Stimulated activated naive CD8-positive, alpha-beta T cell treated with anti-CD3 and anti-CD28 coated beads, Interleukin-15, amount 100 ng/mL, for 72 hours (primary cell): Measurements from ENCODE around the gene CCDC6.

ENCODE experiments used
- ATAC-seq: fragments of 150-1000 bp; cut with Tn5 transposase; 2 replicates; pipeline ENCODE4 v1.10.0; 2021; ENCODE audit warnings: mild to moderate bottlenecking, moderate library complexity
- DNase-seq, 2 donors: peaks; one replicate each; pipeline ENCODE4 v3.0.0; 2021 to 2022
- H3K27ac Mint-ChIP-seq, 2 donors: one replicate each; pipeline ENCODE4 v1.8.0; 2022; ENCODE audit warnings: mild to moderate bottlenecking in 2 of 2, mixed read lengths in 2 of 2, moderate library complexity in 2 of 2
- H3K27me3 Mint-ChIP-seq: one replicate; pipeline ENCODE4 v1.8.0; 2022; ENCODE audit warnings: mixed read lengths
- H3K4me1 Mint-ChIP-seq: one replicate; pipeline ENCODE4 v1.8.0; 2022; ENCODE audit warnings: mild to moderate bottlenecking, mixed read lengths
- H3K4me3 Mint-ChIP-seq, 2 donors: one replicate each; pipeline ENCODE4 v1.8.0; 2022; ENCODE audit warnings: mild to moderate bottlenecking in 2 of 2, mixed read lengths in 2 of 2, moderate library complexity in 1 of 2
- H3K9me3 Mint-ChIP-seq, 2 donors: one replicate each; pipeline ENCODE4 v1.8.0; 2022; ENCODE audit warnings: mixed read lengths in 2 of 2

The CCDC6 gene

DNA sequence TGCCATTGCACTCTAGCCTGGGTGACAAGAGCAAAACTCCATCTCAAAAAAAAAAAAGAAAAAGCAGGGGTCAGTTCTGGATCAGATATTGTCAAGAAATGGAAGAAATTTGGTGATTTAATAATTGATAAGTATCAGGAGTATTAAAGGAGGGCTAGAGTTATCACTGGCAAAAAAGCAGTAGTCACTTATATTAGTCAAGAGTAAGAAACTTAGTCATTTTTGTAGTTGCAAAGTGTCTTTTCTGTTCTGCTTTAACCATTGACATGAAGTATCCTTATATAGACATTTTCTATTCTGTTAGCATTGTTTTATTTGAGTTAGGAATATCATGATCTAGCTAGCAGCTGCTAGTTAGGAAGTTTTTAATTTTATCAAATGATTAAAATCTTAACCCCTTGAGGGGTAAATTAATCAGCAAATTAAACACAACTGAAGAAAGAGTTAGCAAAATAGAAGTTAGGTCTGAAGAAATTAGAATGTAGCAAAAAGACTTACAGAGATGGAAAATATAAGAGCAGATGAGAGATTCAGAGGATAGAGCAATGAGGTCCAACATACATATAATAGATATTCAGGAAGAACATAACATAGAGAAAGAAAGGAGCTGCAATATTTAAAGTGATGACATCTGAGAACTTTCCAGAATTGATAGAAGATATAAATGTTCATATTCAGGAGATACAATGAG lies 7.3 kb upstream of the CCDC6 start:
- ATAC-seq: no peak
- peaks cover 14% of the 10 kb centered on the region for H3K27me3 Mint-ChIP-seq
- no peak for DNase-seq
- peaks cover 14% of the 10 kb centered on the region for H3K4me1 Mint-ChIP-seq
- H3K9me3 Mint-ChIP-seq: peaks cover 11 to 19% of the 10 kb centered on the region in 2 donors
- no peak overlapping the region for H3K27ac Mint-ChIP-seq
- no peak overlapping the region for H3K4me3 Mint-ChIP-seq

GRCh38 chr10:59910867-59911266 lies 4.5 kb upstream of the CCDC6 start:
- ATAC-seq (no peak), DNase-seq (no peak)
- no peak overlapping the region for H3K4me3 Mint-ChIP-seq
- H3K9me3 Mint-ChIP-seq: peaks cover 11 to 19% of the 10 kb centered on the region in 2 donors
- peaks cover 33% of the 10 kb centered on the region for H3K4me1 Mint-ChIP-seq
- no peak overlapping the region for H3K27ac Mint-ChIP-seq
- H3K27me3 Mint-ChIP-seq: no peaks in the 10 kb centered on the region

DNA sequence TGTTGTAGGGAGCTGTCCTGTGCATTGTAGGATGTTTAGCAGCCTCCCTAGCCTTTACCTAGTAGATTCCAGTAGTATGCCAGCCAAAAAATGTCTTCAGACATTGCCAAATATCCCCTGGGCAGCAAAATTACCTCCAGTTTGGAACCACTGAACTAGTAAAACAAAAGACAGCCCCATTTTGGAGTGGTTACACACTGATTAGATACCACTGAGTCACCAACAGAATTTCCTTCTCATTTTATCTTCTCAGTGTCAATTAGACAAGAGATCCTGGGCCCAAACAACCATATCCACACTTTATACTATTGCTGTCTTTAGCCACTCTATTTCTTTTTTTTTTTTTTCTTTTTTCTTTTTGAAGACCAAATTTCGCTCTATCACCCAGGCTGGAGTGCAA lies 3.5 kb upstream of the CCDC6 start:
- peaks cover 39% of the 10 kb centered on the region for H3K4me1 Mint-ChIP-seq
- H3K9me3 Mint-ChIP-seq: peaks cover 11 to 19% of the 10 kb centered on the region in 2 donors
- DNase-seq (no peak), ATAC-seq (no peak)
- no peak overlapping the region for H3K27ac Mint-ChIP-seq
- no peaks in the 10 kb centered on the region for H3K27me3 Mint-ChIP-seq
- H3K4me3 Mint-ChIP-seq: no peak overlapping the region

- Mint-ChIP-seq H3K27ac (peak overlapping the region in 1 of 2 donors; percentile 48), H3K4me1 (peaks cover 49% of the 10 kb centered on the region), H3K4me3 (peak overlapping the region; percentile 88 to 95), H3K9me3 (peaks cover 7 to 13% of the 10 kb centered on the region in 2 donors), H3K27me3 (no peaks in the 10 kb centered on the region)
- DNase-seq (no peak), ATAC-seq (no peak)
Measured at GRCh38 chr10:59908808-59909143, 2.4 kb upstream of the CCDC6 start.

DNA sequence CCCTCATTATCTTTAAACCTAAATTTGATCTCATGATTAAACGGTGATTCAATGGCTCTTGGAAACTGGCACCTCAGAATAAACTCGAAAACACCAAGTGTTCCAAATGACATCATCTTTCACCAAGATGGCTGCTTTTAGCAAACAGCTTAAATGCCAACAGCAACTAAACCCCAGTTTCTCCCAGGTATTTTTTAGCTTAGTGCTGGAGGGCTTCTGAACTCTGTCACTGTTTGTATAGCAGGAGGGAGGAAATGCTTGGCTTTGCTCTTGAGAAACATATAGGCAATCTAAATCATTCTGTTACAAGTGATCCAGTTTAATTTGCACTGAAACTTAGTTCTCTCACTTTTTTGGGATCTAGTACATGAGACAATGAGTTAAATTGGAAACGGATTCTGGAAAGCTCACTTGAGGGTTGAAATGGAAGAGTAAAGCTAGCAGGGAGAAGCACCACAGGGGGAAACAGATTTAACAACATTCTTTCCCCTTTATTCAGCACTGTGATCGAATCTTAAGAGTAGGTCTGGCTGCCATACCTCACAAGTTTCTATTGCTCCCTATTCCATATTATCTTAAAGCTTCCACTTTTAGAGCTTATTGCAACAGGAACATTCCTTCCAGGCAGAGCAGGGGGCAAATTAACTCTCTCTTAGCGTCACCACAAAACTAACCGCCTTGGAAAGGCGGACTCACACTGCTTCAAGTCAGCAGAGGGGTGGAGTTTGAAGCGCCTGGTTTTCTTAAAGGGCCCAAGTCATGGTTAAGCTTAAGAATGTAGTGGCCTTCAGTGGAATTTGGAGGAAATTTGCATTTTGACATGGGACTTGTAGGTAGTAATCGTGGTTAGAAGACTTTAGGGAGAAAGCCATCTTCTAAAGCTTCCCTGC lies 1.8 kb upstream of the CCDC6 start:
- peaks cover 5 to 7% of the 10 kb centered on the region in 2 donors for H3K9me3 Mint-ChIP-seq
- peak overlapping the region; percentile 93 to 98 for H3K27ac Mint-ChIP-seq
- no peaks in the 10 kb centered on the region for H3K27me3 Mint-ChIP-seq
- peak overlapping the region; percentile 88 to 95 for H3K4me3 Mint-ChIP-seq
- ATAC-seq (no peak), DNase-seq (peak; percentile 24 to 44)
- peaks cover 55% of the 10 kb centered on the region for H3K4me1 Mint-ChIP-seq

DNA sequence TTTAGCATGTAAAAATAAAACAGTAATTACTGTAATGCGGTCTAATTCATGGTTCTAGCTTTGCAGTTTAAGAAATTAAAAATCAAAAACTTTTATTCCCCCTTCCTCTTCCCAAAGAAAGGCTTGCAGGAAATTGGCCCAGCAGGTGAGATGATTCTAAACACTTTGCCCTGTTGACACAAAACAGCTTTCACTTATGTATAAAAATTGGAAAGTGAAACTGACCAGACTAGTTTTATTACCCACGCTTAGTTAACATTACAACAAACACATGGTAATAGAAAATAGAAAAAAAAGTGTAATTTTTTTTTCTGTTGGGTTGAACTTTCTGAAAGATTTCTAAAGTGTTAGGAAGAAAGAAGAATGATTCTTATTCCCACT lies 1.2 kb upstream of the CCDC6 start:
- DNase-seq (no peak), ATAC-seq (no peak)
- Mint-ChIP-seq H3K9me3 (peaks cover 0 to under 1% of the 10 kb centered on the region in 2 donors), H3K27me3 (no peaks in the 10 kb centered on the region), H3K4me3 (peak overlapping the region; percentile 88 to 95), H3K27ac (peak overlapping the region; percentile 93 to 98), H3K4me1 (peaks cover 61% of the 10 kb centered on the region)

GRCh38 chr10:59905731-59906416 lies 482 bp downstream of the CCDC6 start:
- H3K4me3 Mint-ChIP-seq: peak overlapping the region; percentile 91 to 95
- no peaks in the 10 kb centered on the region for H3K27me3 Mint-ChIP-seq
- H3K9me3 Mint-ChIP-seq: no peaks in the 10 kb centered on the region
- peaks cover 74% of the 10 kb centered on the region for H3K4me1 Mint-ChIP-seq
- peak; percentile 1 for ATAC-seq
- peak in 1 of 2 donors; percentile 27 for DNase-seq
- peak overlapping the region; percentile 97 to 98 for H3K27ac Mint-ChIP-seq

GRCh38 chr10:59905066-59905730 lies 1.2 kb downstream of the CCDC6 start:
- Mint-ChIP-seq H3K27me3 (no peaks in the 10 kb centered on the region), H3K4me3 (peak overlapping the region; percentile 91 to 95), H3K4me1 (peaks cover 79% of the 10 kb centered on the region), H3K27ac (peak overlapping the region; percentile 97 to 98), H3K9me3 (no peaks in the 10 kb centered on the region)
- ATAC-seq: peak; percentile 75
- DNase-seq: peak; percentile 64 to 74

DNA sequence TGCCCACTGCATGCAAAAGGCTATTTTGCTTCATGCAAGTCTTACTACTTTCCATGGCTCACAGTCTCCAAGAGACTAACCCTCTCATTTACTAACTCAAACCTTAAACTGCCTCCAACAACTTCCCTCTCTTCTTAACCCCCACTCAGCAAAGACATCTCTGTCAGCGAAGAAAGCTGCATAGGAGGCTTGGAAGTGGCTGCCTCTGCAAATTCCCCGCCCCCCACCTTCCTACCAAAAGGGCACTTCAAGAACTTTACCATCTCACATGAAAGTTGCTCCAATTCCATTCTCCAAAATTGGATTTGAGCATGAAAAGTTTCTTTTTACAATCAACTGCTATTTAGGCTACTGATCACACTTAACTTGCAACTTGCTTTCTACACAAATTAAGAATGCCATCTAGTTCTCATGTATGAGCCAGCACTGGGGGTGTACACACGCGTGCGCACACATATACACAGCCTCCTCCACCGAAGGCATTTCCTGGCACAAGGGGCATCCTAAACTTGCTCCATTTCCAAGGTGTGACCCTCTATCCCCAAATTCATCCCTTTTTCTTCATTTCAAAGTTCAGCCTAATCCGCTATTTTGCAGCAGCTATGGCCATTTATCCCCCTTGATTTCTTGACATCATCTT lies 1.8 kb downstream of the CCDC6 start:
- no peak for DNase-seq
- Mint-ChIP-seq H3K4me3 (peak overlapping the region; percentile 91 to 95), H3K9me3 (no peaks in the 10 kb centered on the region), H3K4me1 (peaks cover 79% of the 10 kb centered on the region), H3K27me3 (no peaks in the 10 kb centered on the region), H3K27ac (peak overlapping the region; percentile 97 to 98)
- no peak for ATAC-seq

DNA sequence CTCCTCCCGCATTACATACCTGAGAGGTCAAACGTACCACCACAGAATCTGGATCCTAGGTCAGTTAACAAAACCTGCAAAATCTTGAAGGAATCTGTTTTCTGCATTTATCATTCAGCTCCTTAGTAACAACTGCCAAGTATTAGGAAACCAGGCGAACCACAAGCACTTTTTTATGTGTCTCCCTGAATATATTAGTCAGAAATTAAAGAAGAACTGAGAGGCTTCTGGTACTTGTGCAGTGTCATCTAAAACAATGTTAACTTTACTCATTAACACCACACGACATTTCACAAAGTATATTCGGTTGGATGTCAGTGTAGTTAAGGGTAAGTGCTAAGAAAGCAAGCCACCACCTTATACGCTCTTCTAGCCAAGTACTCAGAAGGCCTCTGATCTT lies 2.5 kb downstream of the CCDC6 start:
- Mint-ChIP-seq H3K27me3 (no peaks in the 10 kb centered on the region), H3K27ac (no peak overlapping the region), H3K4me1 (peaks cover 82% of the 10 kb centered on the region), H3K4me3 (peak overlapping the region; percentile 91 to 95), H3K9me3 (no peaks in the 10 kb centered on the region)
- DNase-seq (no peak), ATAC-seq (no peak)

GRCh38 chr10:59902016-59902415 lies 4.3 kb downstream of the CCDC6 start:
- Mint-ChIP-seq H3K4me1 (peaks cover 80% of the 10 kb centered on the region), H3K4me3 (peak overlapping the region in 1 of 2 donors; percentile 5), H3K9me3 (no peaks in the 10 kb centered on the region), H3K27me3 (no peaks in the 10 kb centered on the region), H3K27ac (no peak overlapping the region)
- DNase-seq (no peak), ATAC-seq (no peak)

DNA sequence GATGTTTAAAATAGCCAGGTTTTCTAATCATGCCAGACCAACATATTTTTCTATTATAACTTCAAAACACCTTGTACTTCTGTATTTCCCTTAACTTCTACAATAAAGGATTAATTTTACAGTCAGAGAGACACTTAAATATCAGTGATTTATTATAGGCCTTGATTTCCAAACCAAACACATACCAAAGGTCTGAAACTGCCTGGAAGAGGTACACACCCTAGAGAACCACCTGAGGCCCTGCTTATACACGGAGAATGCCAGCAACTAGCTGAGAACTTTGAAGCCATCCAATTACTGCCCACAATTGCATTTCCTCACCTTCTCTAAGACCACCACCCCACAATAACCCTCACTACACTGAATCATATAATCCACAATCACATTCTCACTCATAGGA lies 4.9 kb downstream of the CCDC6 start:
- peak overlapping the region in 1 of 2 donors; percentile 5 for H3K4me3 Mint-ChIP-seq
- H3K27me3 Mint-ChIP-seq: no peaks in the 10 kb centered on the region
- ATAC-seq: no peak
- peaks cover 81% of the 10 kb centered on the region for H3K4me1 Mint-ChIP-seq
- no peak for DNase-seq
- no peaks in the 10 kb centered on the region for H3K9me3 Mint-ChIP-seq
- H3K27ac Mint-ChIP-seq: no peak overlapping the region

- peaks cover 86% of the 10 kb centered on the region for H3K4me1 Mint-ChIP-seq
- peak overlapping the region in 1 of 2 donors; percentile 44 for H3K27ac Mint-ChIP-seq
- DNase-seq (no peak), ATAC-seq (no peak)
- H3K9me3 Mint-ChIP-seq: no peaks in the 10 kb centered on the region
- H3K27me3 Mint-ChIP-seq: no peaks in the 10 kb centered on the region
- H3K4me3 Mint-ChIP-seq: peak overlapping the region; percentile 28 to 67
Measured at GRCh38 chr10:59900048-59900727, 6.2 kb downstream of the CCDC6 start.

GRCh38 chr10:59898125-59898835 lies 8.1 kb downstream of the CCDC6 start:
- H3K4me3 Mint-ChIP-seq: no peak overlapping the region
- H3K4me1 Mint-ChIP-seq: peaks cover 83% of the 10 kb centered on the region
- H3K9me3 Mint-ChIP-seq: no peaks in the 10 kb centered on the region
- no peak for ATAC-seq
- H3K27me3 Mint-ChIP-seq: no peaks in the 10 kb centered on the region
- no peak overlapping the region for H3K27ac Mint-ChIP-seq
- DNase-seq: no peak
